Putamen (tissue), 1 donor: Measurements from ENCODE around the gene ZNF683.
"Not testable (repeated sequence)": the region's sequence is repeated elsewhere in the genome, so short reads cannot be mapped to it uniquely, and the experiment has no call there.

Experiments
- DNase-seq: peaks from one replicate; pipeline ENCODE4 v3.0.0-alpha.2; 2016; ENCODE audit warnings: low spot score

Gene ZNF683

GRCh38 chr1:26372611-26373010 lies at the start of gene ZNF683:
TSS of gene ZNF683 (minus strand) at chr1:26372750. CDS start at chr1:26368571, 4,179 bp downstream.
- DNase-seq: not testable (repeated sequence)

- no peak for DNase-seq
These were observed 46.9 kb upstream of the ZNF683 start for GRCh38 chr1:26419494-26419893.

- no peak for DNase-seq
These were observed 46.4 kb upstream of the ZNF683 start for GRCh38 chr1:26418865-26419349.

- no peak for DNase-seq
These were observed 44.7 kb upstream of the ZNF683 start for GRCh38 chr1:26417111-26417759.

GRCh38 chr1:26413031-26413430 lies 40.5 kb upstream of the ZNF683 start:
- DNase-seq: no peak

- DNase-seq: no peak
These were observed 39.8 kb upstream of the ZNF683 start for GRCh38 chr1:26412180-26412840.

- DNase-seq: no peak
These were observed 39.1 kb upstream of the ZNF683 start for GRCh38 chr1:26411624-26412074.

- DNase-seq: no peak
These were observed 38.4 kb upstream of the ZNF683 start, which contains the start of gene LIN28A for GRCh38 chr1:26410706-26411623. TSS of gene LIN28A (plus strand) at chr1:26410817. CDS start at chr1:26410892, 75 bp downstream.

GRCh38 chr1:26409191-26409807 lies 36.7 kb upstream of the ZNF683 start:
- DNase-seq: no peak

- peak; percentile 36 for DNase-seq
These were observed 36.1 kb upstream of the ZNF683 start for GRCh38 chr1:26408604-26409003.

GRCh38 chr1:26405281-26405915 lies 32.8 kb upstream of the ZNF683 start:
- DNase-seq: no peak

- no peak for DNase-seq
These were observed 32.1 kb upstream of the ZNF683 start for GRCh38 chr1:26404641-26405040.

GRCh38 chr1:26403656-26404055 lies 31.1 kb upstream of the ZNF683 start:
- no peak for DNase-seq

- no peak for DNase-seq
These were observed 29.3 kb upstream of the ZNF683 start for GRCh38 chr1:26401891-26402290.

- DNase-seq: no peak
These were observed 26.5 kb upstream of the ZNF683 start for GRCh38 chr1:26399034-26399433.

GRCh38 chr1:26395754-26396153 lies 23.2 kb upstream of the ZNF683 start:
- DNase-seq: no peak

GRCh38 chr1:26391450-26391849 lies 18.9 kb upstream of the ZNF683 start:
- DNase-seq: peak; percentile 14

- DNase-seq: no peak
These were observed 17.2 kb upstream of the ZNF683 start for GRCh38 chr1:26389604-26390247.

GRCh38 chr1:26388791-26389445 lies 16.4 kb upstream of the ZNF683 start:
- DNase-seq: no peak

- no peak for DNase-seq
These were observed 14.9 kb upstream of the ZNF683 start for GRCh38 chr1:26387447-26387846.
